Stimulated activated CD4-positive, alpha-beta T cell treated with anti-CD3 and anti-CD28 coated beads, Interleukin-4, amount 100 ng/mL, for 48 hours (primary cell): ENCODE results near the gene CYFIP1.
A peak's percentile ranks its signal among the peaks of the same experiment; 100 is the strongest.

Experiments used
- DNase-seq, 2 donors: peaks; one replicate each; pipeline ENCODE4 v3.0.0-alpha.2; 2020; ENCODE audit warnings: low read depth in 2 of 2

CYFIP1 gene

GRCh38 chr15:22918056-22918455, 62.1 kb downstream of the CYFIP1 start:
- DNase-seq: no peak

GRCh38 chr15:22917556-22917955, 62.6 kb downstream of the CYFIP1 start:
- DNase-seq: no peak

DNA sequence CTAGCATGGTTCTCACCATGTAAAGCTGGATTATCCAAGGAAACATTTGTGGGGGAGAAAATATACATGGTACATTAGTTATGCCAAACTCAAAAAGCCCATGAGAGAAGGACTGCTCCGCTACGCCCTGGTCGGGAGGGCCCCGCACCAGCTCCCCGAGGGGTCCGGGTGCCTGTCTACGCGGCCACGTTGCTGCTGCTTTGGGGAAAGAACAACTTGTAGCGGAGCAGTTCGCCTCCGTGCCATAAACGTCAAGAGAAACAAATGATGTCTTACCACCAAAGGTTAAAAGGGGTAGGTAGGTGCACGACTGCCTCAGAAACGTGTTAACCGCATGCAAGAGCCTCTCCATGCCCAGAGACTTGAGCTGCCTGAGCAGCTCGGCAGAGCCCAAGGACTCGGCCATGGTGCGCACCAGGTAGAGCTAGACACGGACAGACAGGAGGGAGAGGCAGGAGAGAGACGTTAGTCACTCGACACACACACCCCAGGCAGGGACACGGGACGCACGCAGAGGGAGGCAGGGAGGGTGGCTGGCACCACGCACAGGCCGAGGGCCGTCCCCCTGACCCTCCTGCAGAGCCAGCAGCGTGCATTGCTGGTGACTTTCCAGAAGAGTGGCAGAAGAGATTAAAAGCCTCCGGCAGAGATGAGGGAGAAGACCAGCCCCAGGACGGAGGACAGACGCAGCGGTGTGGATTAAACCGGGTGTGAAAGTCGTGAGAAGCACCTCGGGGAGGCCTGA, 63.4 kb downstream of the CYFIP1 start:
- no peak for DNase-seq

GRCh38 chr15:22915866-22916515, 64.2 kb downstream of the CYFIP1 start:
- DNase-seq: no peak

DNA sequence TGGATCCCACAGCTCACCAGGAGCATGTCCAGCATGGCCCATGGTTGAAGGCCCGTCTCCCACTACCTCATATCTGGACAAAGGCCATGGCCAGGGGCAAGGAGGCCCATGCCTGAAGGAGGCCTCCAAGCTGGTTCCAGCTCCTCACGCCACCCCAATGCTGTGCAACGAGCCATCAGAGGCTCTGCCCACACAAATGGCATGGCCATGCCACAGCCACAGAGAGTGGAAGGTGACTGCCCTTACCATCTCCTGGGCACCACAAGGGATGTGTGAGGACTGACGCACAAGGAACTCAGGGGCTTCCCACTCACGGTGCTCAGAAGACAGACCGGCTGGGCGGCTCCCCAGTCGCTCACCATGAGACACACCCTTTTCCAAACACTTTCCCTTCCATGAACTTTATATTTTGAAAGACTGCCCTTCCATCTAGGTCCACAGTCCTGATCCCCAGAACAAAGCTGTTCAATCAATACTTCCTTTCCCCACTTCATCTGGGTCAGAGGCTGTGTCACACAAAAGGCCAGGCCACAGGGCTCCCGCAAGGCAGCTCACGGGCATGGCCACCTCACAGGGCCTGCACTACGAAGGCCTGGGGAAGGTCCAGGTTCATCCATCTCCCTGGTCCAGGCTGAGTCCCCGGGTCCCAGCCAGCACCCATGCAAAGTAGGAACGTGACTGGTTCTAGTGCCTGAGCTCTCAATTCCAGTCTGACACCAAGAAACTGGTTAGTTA, 66.4 kb downstream of the CYFIP1 start:
- no peak for DNase-seq

- no peak for DNase-seq
Observed at GRCh38 chr15:22912256-22912655, 67.9 kb downstream of the CYFIP1 start.

- DNase-seq: no peak
Observed at GRCh38 chr15:22911306-22911705, 68.9 kb downstream of the CYFIP1 start.

- DNase-seq: no peak
Observed at GRCh38 chr15:22908830-22909229, 71.3 kb downstream of the CYFIP1 start.

GRCh38 chr15:22907161-22907950, 72.8 kb downstream of the CYFIP1 start:
- no peak for DNase-seq

GRCh38 chr15:22904736-22905135, 75.4 kb downstream of the CYFIP1 start:
- no peak for DNase-seq

- DNase-seq: no peak
Observed at GRCh38 chr15:22903961-22904534, 76.1 kb downstream of the CYFIP1 start.

GRCh38 chr15:22903427-22903826, 76.7 kb downstream of the CYFIP1 start:
- no peak for DNase-seq

- no peak for DNase-seq
Observed at GRCh38 chr15:22902981-22903380, 77.2 kb downstream of the CYFIP1 start.

- DNase-seq: no peak
Observed at GRCh38 chr15:22902578-22902977, 77.6 kb downstream of the CYFIP1 start.

DNA sequence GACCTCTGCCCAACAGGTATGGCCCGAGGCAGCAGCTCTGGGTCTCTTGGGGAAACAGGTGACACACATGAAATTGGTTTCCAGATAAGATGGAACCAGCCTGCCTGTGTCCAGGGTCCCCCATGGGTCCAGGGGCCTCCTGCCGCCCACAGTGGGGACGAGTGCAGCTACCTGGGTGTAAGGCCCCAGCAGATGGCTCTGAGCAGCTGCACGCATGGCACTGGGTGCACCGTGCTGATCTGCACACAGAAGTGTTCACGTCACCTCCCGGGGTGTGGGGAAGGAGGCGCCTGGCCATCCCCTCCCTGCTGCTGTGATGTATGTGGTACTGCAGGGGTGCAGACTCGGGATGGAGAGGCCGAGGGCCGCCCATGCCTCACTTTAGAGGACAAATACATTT, 78.1 kb downstream of the CYFIP1 start:
- DNase-seq: no peak

DNA sequence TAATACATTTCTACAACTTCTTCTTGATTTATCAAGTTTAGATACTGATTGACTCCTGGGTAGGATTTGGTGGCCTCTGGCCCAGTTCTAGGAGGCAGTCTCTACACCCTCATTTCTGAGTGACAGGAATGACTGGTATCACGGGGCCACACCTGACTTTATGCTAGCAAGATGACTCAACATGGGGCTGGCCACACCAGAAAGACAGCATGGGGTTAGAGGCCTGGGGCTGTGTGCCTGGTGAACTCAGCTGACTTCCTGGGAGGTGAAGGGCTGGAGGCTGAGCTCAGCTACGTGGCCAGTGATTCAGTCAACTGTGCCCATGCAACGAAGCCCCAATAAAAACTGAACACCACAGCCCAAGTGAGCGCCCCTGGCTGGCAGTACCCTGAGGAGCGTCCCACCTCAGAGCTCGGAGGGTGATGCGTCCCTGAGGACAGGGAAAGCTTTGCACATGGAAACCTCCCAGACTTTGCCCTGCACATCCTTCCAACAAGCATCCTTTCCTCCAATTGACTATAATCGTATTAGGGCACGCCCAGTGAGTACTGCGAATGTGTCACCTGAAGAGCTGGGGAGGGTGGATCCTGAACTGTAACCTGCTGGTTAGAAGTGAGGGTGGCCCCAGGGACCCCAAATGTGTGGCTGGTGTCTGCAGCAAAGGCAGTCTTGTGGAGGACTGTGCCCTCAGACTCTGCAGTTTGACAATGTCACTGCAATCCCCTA, 84.5 kb downstream of the CYFIP1 start:
- peak; percentile 12 to 23 for DNase-seq

GRCh38 chr15:22893881-22894280, 86.3 kb downstream of the CYFIP1 start:
- DNase-seq: no peak

DNA sequence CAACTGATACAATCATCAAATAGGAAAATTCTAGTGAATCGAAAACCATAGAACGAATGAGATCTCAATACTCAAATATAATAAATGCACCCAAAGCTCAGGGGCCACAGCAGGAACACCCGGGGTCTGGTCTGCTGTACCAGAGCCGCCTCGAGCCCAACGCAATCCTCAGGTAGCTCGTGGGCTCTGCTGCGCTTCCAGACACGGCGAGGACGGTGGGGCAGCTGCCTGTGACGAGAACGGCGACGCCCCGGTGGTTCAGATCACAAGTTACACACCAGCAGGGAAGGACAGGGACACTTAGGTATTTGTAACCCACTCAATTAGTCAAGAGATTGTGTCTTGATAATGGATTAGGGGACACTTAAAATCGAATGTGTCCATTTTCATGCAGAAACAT, 87.1 kb downstream of the CYFIP1 start:
- no peak for DNase-seq

DNA sequence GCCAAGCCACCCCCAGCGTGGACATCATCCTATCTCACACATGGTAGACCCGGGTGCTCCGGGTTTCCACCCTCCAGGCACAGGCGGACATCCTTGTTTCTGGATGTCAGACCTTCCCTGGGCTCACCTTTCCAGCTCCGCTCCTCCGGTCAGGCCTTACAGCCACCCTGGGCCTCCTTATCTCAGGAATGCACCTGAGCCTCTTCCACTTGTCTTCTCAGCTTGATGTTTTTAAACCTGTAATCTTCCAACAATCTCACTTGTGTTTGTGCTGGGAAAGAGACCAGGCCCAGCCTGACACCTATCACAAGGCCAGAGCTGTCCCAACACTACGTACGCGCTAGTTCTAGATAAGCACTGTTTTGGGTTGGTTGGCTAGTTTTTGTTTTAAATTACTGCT, 87.8 kb downstream of the CYFIP1 start:
- DNase-seq: no peak

- DNase-seq: no peak
Observed at GRCh38 chr15:22891426-22892210, 88.5 kb downstream of the CYFIP1 start.
